ENCODE data around the gene CD58.
A peak's percentile ranks its signal among the peaks of the same experiment; 100 is the strongest.

The CD58 gene

GRCh38 chr1:116508085-116508983, 62.5 kb downstream of the CD58 start:
- DNase-seq, result no peak

- no peak for DNase-seq
Measured at GRCh38 chr1:116507631-116508030, 63.2 kb downstream of the CD58 start.

- peak; percentile 91 for DNase-seq
Measured at GRCh38 chr1:116506132-116507004, 64.5 kb downstream of the CD58 start.

GRCh38 chr1:116504308-116505156, 66.3 kb downstream of the CD58 start:
- no peak for DNase-seq

- no peak for DNase-seq
Measured at GRCh38 chr1:116503546-116504307, 67.1 kb downstream of the CD58 start.

- no peak for DNase-seq
Measured at GRCh38 chr1:116502671-116503314, 68.0 kb downstream of the CD58 start.

- no peak for DNase-seq
Measured at GRCh38 chr1:116501870-116502244, 69.0 kb downstream of the CD58 start.

GRCh38 chr1:116501125-116501869, 69.5 kb downstream of the CD58 start:
- DNase-seq, result no peak

- DNase-seq, result peak; percentile 88
Measured at GRCh38 chr1:116498789-116499628, 71.8 kb downstream of the CD58 start.

- no peak for DNase-seq
Measured at GRCh38 chr1:116497656-116498055, 73.2 kb downstream of the CD58 start.

GRCh38 chr1:116496898-116497297, 73.9 kb downstream of the CD58 start:
- DNase-seq, result no peak

GRCh38 chr1:116496380-116496779, 74.4 kb downstream of the CD58 start:
- no peak for DNase-seq

GRCh38 chr1:116495535-116495934, 75.3 kb downstream of the CD58 start:
- no peak for DNase-seq

- DNase-seq, result no peak
Measured at GRCh38 chr1:116494745-116495144, 76.1 kb downstream of the CD58 start.

- DNase-seq, result no peak
Measured at GRCh38 chr1:116494353-116494692, 76.5 kb downstream of the CD58 start.

- DNase-seq, result no peak
Measured at GRCh38 chr1:116493484-116494352, 77.1 kb downstream of the CD58 start.

GRCh38 chr1:116493036-116493435, 77.8 kb downstream of the CD58 start:
- no peak for DNase-seq

GRCh38 chr1:116492358-116492811, 78.4 kb downstream of the CD58 start:
- DNase-seq, result no peak
